NK-92 (cell line): ENCODE data around the gene USF1.
"Not testable (repeated sequence)": the region's sequence is repeated elsewhere in the genome, so short reads cannot be mapped to it uniquely, and the experiment has no call there.

ENCODE experiments used
- DNase-seq: peaks from one replicate; lab custom pipeline; 2025; ENCODE audit not compliant: unreplicated experiment; lab: John Stamatoyannopoulos, UW

The USF1 gene

DNA sequence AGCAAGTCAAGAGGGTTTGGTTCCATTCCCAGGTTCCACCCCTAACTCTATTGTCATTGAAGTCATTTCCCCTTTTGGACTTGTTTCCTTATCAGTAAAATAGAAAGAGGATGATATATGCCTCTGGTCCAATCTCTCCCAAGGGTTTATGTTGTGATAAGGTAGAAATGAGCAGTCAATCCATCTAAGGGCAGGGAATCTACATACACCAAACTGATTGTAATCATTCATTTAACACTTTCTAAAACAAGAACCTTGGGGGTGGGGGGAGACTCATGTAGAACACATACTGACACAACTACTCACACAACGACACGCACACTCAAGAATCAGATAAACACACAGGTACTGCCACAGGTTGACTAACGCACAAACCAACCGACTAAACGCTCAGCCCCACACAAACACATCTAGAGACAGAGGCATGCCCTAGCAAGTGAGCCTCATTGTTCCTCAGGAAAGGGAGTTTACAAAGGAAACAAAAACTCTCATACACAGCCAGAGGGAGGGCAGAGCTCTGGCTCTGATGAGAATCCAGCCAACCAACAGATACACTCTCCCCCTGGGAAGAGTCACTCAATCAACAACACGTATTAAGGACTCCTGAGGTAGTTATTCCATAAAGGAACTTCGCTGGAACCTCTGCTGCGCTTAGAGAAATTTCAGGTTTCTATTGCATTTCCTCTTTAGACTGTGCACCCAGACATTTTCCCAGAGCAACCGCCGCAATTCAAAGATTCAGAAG, 25.9 kb downstream of the USF1 start:
- no peak for DNase-seq

DNA sequence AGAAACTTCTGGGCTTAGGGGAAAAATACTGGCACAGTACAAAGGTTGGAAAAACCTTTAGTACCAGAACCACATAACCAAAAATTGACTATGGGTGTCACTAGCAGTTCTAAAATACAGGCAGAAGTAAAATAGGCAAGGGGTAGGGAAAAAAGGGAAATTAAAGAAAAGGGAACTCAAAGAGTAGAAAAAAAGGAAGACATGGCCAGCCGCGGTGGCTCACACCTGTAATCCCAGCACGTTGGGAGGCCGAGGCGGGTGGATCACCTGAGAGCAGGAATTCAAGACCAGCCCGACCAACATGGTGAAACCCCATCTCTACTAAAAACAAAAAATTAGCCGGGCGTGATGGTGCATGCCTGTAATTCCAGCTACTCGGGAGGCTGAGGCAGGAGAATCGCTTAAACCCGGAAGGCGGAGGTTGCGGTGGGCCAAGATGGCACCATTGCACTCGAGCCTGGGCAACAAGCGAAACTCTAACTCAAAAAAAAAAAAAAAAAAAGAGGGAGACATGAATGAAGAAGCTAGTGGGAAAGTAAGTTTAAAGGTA, 26.6 kb downstream of the USF1 start:
- not testable (repeated sequence) for DNase-seq

DNA sequence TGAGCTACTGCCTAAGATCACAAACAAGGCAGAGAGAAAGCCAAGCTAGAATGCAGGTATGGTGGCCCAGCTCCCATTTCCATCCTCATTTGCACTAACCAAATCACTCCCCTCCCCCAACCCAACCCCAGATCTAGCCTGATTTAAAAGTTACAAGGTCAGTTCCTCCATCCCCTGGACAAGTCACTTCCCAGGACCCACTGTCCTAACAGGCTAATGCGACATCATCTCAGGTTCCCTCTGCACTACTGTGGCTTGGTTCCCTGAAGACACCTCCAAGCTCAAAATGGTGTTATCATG, 27.2 kb downstream of the USF1 start:
- DNase-seq, result no peak

DNA sequence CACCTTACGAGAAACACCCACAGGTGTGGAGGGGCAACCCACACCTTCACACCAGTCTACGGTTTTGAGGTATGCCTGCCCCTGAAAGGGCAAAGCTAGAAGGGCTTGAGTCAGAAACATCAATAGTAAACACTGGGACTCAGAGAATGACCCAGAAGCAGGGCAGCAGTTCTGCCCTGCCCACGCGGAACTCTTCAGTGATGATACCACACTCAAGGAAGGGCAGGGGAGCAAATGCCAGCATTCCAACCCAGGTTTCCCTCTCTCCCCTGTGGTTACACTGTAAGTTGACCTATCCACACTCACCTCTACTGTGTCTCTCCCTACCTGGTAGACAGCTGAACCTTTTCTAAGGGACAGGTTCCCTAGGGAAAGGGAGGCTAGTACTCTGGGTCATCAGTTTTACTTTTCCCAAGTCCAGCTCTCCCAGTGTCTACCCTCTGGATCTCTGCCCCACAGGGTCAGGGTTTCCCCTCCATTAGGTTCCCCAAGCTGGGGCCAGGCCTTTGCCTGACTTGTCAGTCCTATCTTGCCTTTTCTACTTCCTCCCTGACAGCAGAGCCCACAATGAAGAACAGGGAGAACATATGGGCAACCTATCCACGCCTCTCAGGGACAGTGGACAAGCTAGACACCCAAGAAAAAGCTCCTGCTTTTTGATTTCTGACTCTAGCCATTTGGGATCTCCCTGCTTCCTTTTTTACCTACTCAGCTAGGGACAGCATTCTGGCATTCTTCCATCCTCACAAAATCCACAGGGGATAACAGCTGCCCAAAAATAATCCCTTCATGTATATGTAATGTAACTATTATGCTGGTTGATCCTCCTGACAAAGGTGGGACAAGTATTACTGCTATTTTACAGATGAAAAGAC, 27.8 kb downstream of the USF1 start:
- DNase-seq, result no peak

DNA sequence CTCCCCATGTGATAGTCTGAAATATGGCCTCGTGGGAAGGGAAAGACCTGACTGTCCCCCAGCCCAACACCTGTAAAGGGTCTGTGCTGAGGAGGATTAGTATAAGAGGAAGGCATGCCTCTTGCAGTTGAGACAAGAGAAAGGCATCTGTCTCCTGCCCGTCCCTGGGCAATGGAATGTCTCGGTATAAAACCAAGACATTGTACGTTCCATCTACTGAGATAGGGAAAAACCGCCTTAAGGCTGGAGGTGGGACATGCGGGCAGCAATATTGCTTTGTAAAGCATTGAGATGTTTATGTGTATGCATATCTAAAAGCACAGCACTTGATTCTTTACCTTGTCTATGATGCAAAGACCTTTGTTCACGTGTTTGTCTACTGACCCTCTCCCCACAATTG, 28.6 kb downstream of the USF1 start:
- not testable (repeated sequence) for DNase-seq

DNA sequence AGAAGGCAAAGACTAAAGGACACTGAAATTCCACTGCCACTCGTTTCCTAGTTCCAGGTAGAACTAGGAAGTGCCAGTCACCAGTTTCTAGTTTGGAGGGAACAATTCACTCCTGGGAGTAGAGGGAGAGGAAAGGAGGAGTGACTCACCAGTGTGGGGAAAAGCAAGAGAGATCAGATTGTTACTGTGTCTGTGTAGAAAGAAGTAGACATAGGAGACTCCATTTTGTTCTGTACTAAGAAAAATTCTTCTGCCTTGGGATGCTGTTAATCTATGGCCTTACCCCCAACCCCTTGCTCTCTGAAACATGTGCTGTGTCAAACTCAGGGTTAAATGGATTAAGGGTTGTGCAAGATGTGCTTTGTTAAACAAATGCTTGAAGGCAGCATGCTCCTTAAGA, 29.1 kb downstream of the USF1 start:
- DNase-seq, result not testable (repeated sequence)

DNA sequence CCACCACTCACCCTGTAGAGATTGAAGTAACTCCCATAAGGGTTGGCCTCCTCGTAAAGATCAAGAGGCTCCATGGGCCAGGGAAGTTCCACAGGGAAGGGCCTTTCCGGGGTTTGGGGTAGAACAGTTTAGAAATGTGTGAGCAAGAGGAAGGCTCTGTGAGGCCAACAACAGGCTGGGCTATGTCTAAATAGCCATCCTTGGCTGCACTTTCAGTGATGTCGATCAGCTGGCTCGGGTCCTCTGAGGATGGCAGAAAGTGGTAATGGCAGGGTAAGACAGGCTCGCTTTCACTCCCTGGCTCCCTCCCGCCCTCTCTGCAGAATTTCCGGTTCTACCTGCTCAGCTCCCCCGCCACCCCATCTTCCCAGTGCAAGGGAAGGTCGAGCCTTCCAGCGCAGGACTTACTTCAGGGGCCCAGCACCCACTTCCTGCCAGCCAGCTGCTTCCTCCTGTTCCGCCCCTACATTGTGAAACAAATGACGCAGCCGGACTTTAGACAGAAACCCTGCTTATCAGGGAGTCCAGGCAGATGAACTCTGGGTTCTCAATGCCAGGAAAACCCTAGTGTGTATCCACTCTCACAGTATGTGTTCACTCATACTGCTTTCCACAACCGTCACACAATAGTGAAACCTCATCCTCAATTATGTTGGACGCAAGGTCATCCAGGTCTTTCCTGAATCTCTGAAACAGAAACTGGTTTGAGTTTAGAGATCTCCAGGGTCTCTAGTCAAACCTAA, 32.1 kb downstream of the USF1 start:
- DNase-seq, result no peak

DNA sequence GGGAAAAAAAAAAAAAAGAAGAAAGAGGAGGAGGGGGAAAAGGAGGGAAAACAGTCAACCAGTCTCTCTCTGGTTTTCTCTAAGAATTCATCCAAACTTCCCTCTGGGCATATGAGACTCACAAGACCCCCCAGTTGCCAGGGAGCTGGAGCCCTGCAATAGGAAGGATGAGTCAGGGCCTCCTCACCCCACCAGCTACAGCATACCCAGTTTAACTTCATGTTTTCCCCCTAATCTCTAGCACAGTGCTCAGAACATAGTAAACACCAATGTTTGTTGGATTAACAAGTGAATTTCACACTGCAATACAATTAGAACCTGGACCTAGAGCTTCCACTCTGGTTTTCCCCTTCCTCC, 32.7 kb downstream of the USF1 start:
- no peak for DNase-seq

DNA sequence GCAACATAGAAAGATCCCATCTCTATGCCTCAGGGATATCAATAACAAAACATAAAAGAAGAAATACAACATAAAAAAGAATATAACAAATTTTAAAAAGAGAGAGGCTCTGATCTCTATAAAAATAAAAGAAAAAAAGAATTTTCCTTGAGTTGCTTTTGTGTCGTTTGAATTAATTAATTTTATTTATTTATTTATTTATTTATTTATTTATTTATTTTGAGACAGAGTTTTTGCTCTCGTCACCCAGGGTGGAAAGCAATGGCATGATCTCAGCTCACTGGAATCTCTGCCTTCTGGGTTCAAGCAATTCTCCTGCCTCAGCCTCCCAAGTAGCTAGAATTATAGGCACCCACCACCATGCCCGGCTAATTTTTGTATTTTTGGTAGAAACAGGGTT, 33.4 kb downstream of the USF1 start:
- no peak for DNase-seq

DNA sequence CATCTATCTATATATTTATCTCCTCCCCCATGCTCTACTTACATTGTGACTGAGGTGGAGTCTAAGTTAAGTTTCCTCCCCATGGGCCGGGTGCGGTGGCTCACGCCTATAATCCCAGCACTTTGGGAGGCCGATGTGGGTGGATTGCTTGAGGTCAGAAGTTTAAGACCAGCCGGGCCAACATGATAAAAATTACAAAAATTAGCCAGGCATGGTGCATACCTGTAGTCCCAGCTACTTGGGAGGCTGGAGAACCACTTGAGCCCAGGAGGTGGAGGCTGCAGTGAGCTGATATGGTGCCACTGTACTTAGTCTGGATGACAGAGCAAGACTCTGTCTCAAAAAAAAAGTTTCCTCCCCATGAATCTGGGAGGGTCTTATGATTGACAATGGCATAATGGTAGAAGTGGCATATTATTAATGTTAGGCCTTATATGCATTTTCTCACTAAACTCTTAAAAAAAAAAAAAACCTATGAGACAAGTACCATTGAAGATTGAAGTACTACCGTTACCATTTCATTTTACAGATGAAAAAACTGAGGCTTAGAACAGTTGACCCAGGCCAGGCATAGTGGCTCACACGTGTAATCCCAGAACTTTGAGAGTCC, 36.1 kb downstream of the USF1 start:
- no peak for DNase-seq

DNA sequence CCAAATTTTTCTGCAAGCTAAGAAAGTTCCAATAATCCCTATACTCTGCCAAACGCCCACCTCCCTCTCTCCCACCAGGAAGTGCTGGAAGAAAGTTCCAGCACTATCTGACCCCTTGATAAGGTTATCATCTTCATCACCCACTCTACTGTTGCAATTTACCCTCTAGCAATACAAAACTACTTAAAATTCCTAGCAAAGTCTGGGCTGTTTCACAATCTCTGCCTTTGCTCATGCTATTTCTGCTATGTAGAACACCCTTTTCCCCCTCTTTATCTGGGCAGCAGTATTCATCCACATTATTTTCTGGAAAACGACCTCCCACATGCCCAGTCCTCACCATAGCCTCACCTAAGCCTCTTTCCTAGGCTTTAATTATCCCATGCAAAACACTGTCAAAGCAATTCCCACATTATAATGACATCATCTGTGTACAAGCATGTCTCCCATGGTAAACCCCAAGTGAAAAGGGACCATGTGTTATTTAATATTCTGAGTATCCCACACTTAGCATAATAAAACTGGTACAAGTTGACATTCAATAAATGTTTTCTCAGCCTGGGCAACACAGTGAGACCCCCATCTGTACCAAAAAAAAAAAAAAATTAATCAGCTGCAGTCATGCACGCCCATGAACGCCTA, 36.8 kb downstream of the USF1 start:
- no peak for DNase-seq

DNA sequence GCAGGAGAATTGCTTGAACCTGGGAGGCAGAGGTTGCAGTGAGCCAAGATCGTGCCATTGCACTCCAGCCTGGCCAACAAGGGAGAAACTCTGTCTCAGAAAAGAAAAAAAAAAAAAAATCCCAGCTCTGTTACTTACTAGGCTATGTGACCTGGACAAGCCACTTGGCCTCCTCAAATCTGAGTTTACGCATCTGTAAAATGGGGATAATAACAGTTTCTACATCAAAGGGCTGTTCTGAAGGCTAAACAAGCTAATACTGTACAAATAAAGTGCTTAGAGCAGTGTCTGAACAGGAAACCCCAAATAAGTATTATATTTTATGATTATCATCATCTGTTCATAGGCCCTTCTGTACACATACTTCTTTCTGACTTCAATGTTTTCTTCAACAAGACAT, 38.4 kb downstream of the USF1 start:
- no peak for DNase-seq

DNA sequence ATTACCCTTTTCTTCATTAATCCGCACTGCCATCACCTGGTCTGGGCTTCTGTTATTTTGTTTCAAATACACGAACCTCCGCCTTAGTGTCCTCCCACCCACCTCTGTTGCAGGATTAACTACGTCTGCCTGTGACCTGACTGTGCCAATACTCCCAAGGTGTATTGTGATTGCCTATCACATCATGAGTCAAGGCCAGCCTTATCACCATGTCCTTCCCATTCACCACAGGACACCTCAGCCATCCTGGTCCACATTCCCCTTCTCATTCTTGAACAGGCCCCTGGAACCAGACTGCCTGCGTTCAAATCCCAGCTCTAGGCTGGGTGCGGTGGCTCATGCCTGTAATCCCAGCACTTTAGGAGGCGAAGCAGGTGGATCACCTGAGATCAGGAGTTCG, 39.2 kb downstream of the USF1 start:
- DNase-seq, result no peak

DNA sequence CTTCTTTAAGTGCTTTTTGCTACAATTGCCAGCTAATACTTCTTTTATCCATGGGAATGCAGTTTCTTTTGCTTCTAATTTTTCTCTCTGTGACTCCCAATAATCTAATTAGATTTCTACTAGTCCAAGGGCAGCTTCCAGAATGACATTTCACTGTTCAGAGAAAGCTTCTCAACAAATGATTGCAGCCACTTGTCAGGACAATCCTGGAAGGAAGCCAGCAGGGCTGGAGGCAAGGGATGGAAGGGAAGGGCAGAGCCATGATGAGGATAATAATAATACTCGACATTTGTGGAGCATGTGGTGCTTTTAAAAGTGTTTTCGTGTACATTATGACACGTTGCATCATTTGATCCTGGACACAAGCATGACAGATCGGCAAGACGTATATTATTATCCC, 44.3 kb downstream of the USF1 start:
- DNase-seq, result no peak

DNA sequence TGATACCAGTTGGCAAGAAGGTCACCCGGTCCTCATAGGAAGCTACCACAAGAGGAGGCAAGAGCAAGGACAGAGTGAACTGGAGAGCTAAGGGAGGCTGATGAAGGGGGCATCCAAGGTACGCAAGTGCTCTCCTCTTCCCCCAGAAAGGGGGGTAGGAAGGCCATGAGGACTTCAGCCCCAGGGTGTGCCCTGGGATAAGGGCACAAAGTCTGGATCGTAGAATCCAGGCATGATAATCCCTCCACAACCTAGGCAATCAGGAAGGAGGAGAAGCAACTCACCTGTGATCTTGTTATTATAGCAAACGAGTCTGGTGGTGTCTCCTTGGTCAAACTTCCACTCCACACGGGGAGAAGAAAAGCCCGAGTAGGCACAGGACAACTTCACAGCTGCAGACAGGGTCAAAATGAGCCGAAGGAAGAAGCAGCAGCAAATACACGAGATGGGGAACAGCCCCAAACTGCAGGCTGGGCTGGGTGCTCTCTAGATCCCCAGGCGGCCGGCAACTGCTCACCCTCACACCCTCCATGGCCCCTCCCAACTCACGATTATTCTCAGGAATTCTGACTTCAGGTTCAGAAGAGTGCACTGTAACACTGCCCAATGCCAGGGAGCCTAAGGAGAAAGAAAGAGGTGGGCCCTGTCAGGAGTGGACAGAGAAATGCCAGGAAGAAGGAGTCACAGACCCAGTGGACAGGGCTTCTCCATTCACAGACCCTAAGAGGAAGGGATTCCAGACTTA, 44.9 kb downstream of the USF1 start:
- DNase-seq, result no peak

DNA sequence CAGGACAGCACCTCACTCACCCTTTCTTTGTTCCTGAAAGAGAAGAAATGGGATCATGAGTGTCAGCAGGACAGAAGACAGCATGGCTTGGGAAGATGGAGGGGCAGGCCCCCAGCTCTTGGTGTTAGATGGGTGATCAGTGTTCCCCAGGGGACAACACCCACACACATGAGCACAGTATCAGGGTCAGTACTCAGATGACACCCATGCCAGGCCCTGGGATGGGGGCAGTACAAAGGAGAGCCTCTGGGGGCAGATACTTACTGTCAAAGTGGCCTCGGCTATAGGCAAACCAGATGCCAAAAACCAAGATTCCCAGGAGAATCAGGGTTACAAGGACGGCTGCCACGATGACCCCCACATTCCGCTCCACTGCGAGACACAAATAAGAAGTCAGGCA, 46.4 kb downstream of the USF1 start:
- DNase-seq, result no peak

DNA sequence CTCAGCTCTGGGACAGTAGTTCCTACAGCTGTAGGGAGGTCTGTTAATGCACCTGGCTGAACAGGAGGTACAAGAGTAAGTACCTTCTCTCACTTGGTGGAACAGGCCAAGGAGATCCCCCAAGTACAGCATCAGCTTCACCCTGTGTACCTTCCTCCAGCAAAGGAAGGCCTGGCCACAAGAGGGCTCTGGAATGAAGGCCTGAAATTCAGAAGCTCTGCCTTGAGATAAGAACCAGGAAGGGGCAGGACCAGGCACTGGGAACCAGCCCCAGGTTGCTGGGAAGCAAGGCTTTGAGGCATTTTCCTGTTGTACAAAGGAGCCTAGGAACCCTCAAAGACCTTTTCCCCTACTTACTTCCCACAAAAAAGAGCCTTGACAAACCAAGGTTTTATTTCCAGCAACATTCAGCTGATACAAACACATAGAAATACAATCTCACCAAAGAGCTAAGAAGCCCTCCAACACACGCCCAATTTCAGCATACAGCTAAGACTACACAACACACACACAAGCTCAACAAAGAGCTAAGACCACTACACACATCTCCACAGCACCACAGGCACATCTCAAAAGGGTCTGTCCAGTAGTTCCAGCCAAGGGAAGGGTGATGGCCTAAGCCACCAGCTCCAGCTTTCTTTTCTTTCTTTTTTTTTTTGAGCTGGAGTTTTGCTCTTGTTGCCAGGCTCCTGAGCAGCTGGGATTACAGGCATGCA, 48.3 kb downstream of the USF1 start:
- no peak for DNase-seq

DNA sequence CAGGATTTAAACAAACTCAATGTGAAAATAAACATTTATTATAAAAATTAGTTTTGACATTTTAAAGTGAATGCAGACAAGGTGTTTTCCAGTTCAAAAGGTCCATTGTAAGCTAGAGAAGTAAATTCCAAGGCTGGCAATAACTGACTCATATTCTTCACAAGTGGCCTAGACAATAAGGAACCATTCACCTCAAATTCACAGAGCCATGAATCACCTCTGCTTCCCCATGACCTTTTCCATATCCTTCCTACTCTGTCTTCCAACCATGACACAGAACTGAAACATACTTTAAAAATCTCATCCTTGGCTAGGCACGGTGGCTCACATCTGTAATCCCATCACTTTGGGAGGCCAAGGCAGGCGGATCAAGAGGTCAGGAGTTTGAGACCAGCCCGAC, 49.6 kb downstream of the USF1 start:
- no peak for DNase-seq

DNA sequence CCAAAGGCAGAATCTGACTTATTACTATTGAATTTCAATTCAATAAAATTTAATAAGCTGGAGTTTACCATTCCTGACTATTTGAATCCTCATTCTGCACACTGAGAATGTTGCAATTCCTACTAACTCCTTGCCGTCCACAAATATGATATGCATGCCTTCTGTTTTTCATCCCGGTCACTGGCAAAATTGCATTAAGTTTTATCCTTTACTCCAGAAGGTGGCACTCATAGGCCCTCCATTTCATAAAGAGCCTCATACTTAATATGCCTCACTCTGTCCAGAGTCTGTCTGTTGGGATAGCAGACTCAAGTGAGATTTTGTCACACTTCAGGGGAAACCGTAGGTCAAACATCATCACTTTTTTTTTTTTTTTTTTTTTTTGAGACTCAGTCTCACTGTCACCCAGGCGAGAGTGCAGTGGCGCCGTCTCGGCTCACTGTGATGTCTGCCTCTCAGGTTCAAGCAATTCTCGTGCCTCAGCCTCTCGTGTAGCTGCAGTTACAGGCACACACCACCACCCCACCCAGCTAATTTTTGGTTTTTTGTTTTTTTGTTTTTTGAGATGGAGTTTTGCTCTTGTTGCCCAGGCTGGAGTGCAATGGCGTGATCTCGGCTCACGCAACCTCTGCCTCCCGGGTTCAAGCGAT, 52.1 kb downstream of the USF1 start:
- no peak for DNase-seq
